HG02943 (cell line): Measurements from ENCODE around the gene NOX3.
"Not testable (repeated sequence)": the region's sequence is repeated elsewhere in the genome, so short reads cannot be mapped to it uniquely, and the experiment has no call there.

Source experiments
- ATAC-seq: cut with Tn5 transposase; IDR thresholded peaks from one replicate; pipeline ENCODE4 v1.9.1; 2021; ENCODE audit warnings: mild to moderate bottlenecking, low read depth, moderate library complexity; ENCODE audit not compliant: unreplicated experiment

The NOX3 gene

GRCh38 chr6:155455766-155456165 lies at the start of gene NOX3:
TSS of gene NOX3 (minus strand) at chr6:155455839. CDS start at chr6:155455800, 39 bp downstream.
- ATAC-seq = no peak

- ATAC-seq = no peak
Observed at GRCh38 chr6:155504848-155505607, 49.4 kb upstream of the NOX3 start.

- ATAC-seq = no peak
Observed at GRCh38 chr6:155502393-155502792, 46.8 kb upstream of the NOX3 start.

- no peak for ATAC-seq
Observed at GRCh38 chr6:155499574-155499973, 43.9 kb upstream of the NOX3 start.

- no peak for ATAC-seq
Observed at GRCh38 chr6:155498370-155498769, 42.7 kb upstream of the NOX3 start.

GRCh38 chr6:155497273-155497672 lies 41.6 kb upstream of the NOX3 start:
- ATAC-seq = no peak

- ATAC-seq = no peak
Observed at GRCh38 chr6:155495011-155495768, 39.6 kb upstream of the NOX3 start.

- peak; percentile 84 for ATAC-seq
Observed at GRCh38 chr6:155493694-155494143, 38.1 kb upstream of the NOX3 start.

- peak; percentile 29 for ATAC-seq
Observed at GRCh38 chr6:155493026-155493693, 37.5 kb upstream of the NOX3 start.

GRCh38 chr6:155492061-155492735 lies 36.6 kb upstream of the NOX3 start:
- no peak for ATAC-seq

- ATAC-seq = no peak
Observed at GRCh38 chr6:155491421-155491820, 35.8 kb upstream of the NOX3 start.

GRCh38 chr6:155488197-155488596 lies 32.6 kb upstream of the NOX3 start:
- ATAC-seq = not testable (repeated sequence)

- ATAC-seq = no peak
Observed at GRCh38 chr6:155487371-155488130, 31.9 kb upstream of the NOX3 start.

GRCh38 chr6:155486721-155487294 lies 31.2 kb upstream of the NOX3 start:
- ATAC-seq = no peak

- no peak for ATAC-seq
Observed at GRCh38 chr6:155485756-155486155, 30.1 kb upstream of the NOX3 start.

GRCh38 chr6:155483858-155484257 lies 28.2 kb upstream of the NOX3 start:
- no peak for ATAC-seq

- no peak for ATAC-seq
Observed at GRCh38 chr6:155481215-155481614, 25.6 kb upstream of the NOX3 start.

GRCh38 chr6:155473741-155474140 lies 18.1 kb upstream of the NOX3 start:
- ATAC-seq = no peak

- no peak for ATAC-seq
Observed at GRCh38 chr6:155472886-155473285, 17.2 kb upstream of the NOX3 start.
